Measurements from ENCODE around the gene WDR46.
A peak's percentile ranks its signal among the peaks of the same experiment; 100 is the strongest.

Gene WDR46

GRCh38 chr6:33288921-33289783 lies at the start of gene WDR46, which contains the start of gene PFDN6:
Gene WDR46 (minus strand): TSS chr6:33289239. CDS start chr6:33289170, 69 bp downstream.
Gene PFDN6 (plus strand): TSS chr6:33289601. CDS start chr6:33289857, 256 bp downstream.
- TF ChIP-seq, protein P1, sequence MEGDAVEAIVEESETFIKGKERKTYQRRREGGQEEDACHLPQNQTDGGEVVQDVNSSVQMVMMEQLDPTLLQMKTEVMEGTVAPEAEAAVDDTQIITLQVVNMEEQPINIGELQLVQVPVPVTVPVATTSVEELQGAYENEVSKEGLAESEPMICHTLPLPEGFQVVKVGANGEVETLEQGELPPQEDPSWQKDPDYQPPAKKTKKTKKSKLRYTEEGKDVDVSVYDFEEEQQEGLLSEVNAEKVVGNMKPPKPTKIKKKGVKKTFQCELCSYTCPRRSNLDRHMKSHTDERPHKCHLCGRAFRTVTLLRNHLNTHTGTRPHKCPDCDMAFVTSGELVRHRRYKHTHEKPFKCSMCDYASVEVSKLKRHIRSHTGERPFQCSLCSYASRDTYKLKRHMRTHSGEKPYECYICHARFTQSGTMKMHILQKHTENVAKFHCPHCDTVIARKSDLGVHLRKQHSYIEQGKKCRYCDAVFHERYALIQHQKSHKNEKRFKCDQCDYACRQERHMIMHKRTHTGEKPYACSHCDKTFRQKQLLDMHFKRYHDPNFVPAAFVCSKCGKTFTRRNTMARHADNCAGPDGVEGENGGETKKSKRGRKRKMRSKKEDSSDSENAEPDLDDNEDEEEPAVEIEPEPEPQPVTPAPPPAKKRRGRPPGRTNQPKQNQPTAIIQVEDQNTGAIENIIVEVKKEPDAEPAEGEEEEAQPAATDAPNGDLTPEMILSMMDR (IDR thresholded peaks at IDR 0.05; ENCODE audit: low read depth, low read length) = no peak
- peak within 1 kb of the TSS; percentile 86 to 90 for H3K4me3 ChIP-seq (replicated peaks in 1 of 2; ENCODE audit: low read depth in 2 of 2, low read length in 2 of 2)
- DNase-seq (ENCODE audit: low read depth in 2 of 2) = peak; percentile 89 to 93

DNA sequence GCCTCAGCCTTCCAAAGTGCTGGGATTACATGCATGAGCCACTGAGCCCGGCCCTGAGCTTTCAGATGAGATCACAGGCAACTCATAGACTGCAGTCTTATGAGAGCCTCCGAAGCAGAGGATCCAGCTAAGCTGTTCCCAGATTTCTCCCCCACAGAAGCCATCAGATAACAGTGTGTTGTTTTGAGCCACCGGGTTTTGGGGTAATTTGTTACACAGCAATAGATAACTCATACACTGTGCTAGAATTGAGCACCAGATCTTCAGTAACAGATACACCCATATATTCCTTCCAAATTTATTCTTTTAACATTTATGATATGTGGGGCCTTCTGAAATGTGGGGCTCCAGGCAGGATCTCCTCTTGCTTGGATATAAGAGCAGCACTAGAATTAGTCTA lies 47.5 kb upstream of the WDR46 start:
- TF ChIP-seq, protein P1 (IDR thresholded peaks at IDR 0.05; ENCODE audit: low read depth, low read length) = no peak
- H3K4me3 ChIP-seq (replicated peaks in 1 of 2; ENCODE audit: low read depth in 2 of 2, low read length in 2 of 2) = no peak overlapping the region
- DNase-seq (ENCODE audit: low read depth in 2 of 2) = no peak

- DNase-seq (ENCODE audit: low read depth in 2 of 2) = no peak
- TF ChIP-seq, protein P1 (IDR thresholded peaks at IDR 0.05; ENCODE audit: low read depth, low read length) = no peak
- no peak overlapping the region for H3K4me3 ChIP-seq (replicated peaks in 1 of 2; ENCODE audit: low read depth in 2 of 2, low read length in 2 of 2)
Observed at GRCh38 chr6:33335916-33336315, 46.9 kb upstream of the WDR46 start.

- TF ChIP-seq, protein P1 (IDR thresholded peaks at IDR 0.05; ENCODE audit: low read depth, low read length) = no peak
- no peak overlapping the region for H3K4me3 ChIP-seq (replicated peaks in 1 of 2; ENCODE audit: low read depth in 2 of 2, low read length in 2 of 2)
- DNase-seq (ENCODE audit: low read depth in 2 of 2) = no peak
Observed at GRCh38 chr6:33333666-33334065, 44.6 kb upstream of the WDR46 start.

DNA sequence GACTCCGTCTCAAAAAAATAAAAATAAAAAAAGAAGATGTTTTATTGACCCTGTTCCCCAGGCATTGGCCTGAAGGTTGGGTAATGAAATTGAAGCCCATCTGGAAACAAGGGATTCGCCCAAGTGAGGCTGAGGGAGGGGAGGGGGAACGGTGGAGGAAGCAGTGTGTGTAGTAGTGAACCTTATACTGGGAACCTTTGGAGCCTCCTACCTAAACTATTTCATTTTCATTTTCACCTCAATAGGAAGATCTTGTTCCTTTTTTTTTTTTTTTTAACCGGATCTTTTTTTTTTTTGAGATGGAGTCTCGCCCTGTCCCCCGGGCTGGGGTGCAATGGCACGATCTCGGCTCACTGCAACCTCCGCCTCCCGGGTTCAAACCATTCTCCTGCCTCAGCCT lies 41.7 kb upstream of the WDR46 start:
- no peak overlapping the region for H3K4me3 ChIP-seq (replicated peaks in 1 of 2; ENCODE audit: low read depth in 2 of 2, low read length in 2 of 2)
- TF ChIP-seq, protein P1 (IDR thresholded peaks at IDR 0.05; ENCODE audit: low read depth, low read length) = no peak
- DNase-seq (ENCODE audit: low read depth in 2 of 2) = no peak

DNA sequence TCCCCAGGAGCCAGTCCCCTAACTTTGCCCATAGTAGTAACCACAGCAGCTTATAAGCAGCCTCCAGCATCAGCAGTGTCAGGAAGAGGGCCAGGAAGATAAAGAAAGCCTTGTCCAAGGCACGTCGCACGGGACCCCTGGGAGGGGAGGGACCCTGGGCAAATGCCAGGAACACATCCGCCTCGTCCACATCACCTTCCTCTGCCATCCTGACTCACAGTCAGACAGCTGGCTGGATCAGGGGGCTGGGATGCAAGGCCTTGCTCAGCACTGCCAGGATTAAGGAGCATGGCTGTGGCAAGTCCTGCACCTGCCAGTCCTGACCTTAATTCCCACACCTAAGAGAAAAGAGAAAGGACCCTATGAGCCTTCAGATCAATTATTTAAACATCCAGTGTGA lies 40.0 kb upstream of the WDR46 start:
- H3K4me3 ChIP-seq (replicated peaks in 1 of 2; ENCODE audit: low read depth in 2 of 2, low read length in 2 of 2) = no peak overlapping the region
- TF ChIP-seq, protein P1 (IDR thresholded peaks at IDR 0.05; ENCODE audit: low read depth, low read length) = no peak
- DNase-seq (ENCODE audit: low read depth in 2 of 2) = peak in 1 of 2 donors; percentile 4
